PFSK-1 (cell line): ENCODE data around the gene CAMTA1.

ENCODE experiments used
- POLR2AphosphoS5 ChIP-seq: IDR thresholded peaks from 2 replicates; pipeline ENCODE4 v1.6.1; 2012; ENCODE audit warnings: low read depth, mild to moderate bottlenecking, control low read depth, low read length, moderate library complexity
- REST ChIP-seq, 2 experiments: IDR thresholded peaks; 2 replicates each; pipeline versions ENCODE4 v1.6.1 to v1.8.0; 2011 to 2012; ENCODE audit warnings: low read depth in 2 of 2, low read length in 2 of 2, control low read depth in 1 of 2, inconsistent platforms in 1 of 2, mild to moderate bottlenecking in 1 of 2, moderate library complexity in 1 of 2; ENCODE audit not compliant: insufficient read depth in 1 of 2

GRCh38 chr1:7789828-7790227, 1004.6 kb downstream of the CAMTA1 start:
- TF ChIP-seq REST (IDR thresholded peaks at IDR 0.05; ENCODE audit: insufficient read depth in 1 of 2, low read depth in 2 of 2, low read length in 2 of 2) (no peak), POLR2AphosphoS5 (no peak)
